Colon (tissue), 2 donors: ENCODE measurements around the gene LRRC8D.

Source experiments
- FAIRE-seq: peaks from 2 replicates; lab custom pipeline; 2012; peaks lifted over from hg19 to GRCh38; lab: Jason Lieb, UNC
- donor health status: control.
- donor health status: control.

Gene LRRC8D

GRCh38 chr1:89941110-89941766 is 120.4 kb downstream of the LRRC8D start:
- FAIRE-seq, result no peak

GRCh38 chr1:89942014-89942413 is 121.2 kb downstream of the LRRC8D start:
- no peak for FAIRE-seq

GRCh38 chr1:89942825-89943658 is 122.2 kb downstream of the LRRC8D start:
- FAIRE-seq, result no peak

GRCh38 chr1:89943846-89944781 is 123.3 kb downstream of the LRRC8D start:
- FAIRE-seq, result no peak

- FAIRE-seq, result no peak
Observed at GRCh38 chr1:89945852-89946476, 125.1 kb downstream of the LRRC8D start.

- no peak for FAIRE-seq
Observed at GRCh38 chr1:89946532-89946931, 125.7 kb downstream of the LRRC8D start.

- FAIRE-seq, result no peak
Observed at GRCh38 chr1:89948722-89949345, 128.0 kb downstream of the LRRC8D start.

- no peak for FAIRE-seq
Observed at GRCh38 chr1:89949991-89950624, 129.3 kb downstream of the LRRC8D start.

GRCh38 chr1:89950703-89951102 is 129.9 kb downstream of the LRRC8D start:
- no peak for FAIRE-seq

GRCh38 chr1:89951766-89952604 is 131.2 kb downstream of the LRRC8D start:
- FAIRE-seq, result no peak

GRCh38 chr1:89952605-89953130 is 131.8 kb downstream of the LRRC8D start:
- FAIRE-seq, result no peak

GRCh38 chr1:89953131-89953626 is 132.3 kb downstream of the LRRC8D start:
- no peak for FAIRE-seq

GRCh38 chr1:89953929-89954328 is 133.1 kb downstream of the LRRC8D start:
- no peak for FAIRE-seq

GRCh38 chr1:89954401-89954800 is 133.6 kb downstream of the LRRC8D start:
- no peak for FAIRE-seq

GRCh38 chr1:89955311-89956205 is 134.7 kb downstream of the LRRC8D start:
- no peak for FAIRE-seq

- FAIRE-seq, result no peak
Observed at GRCh38 chr1:89957107-89957506, 136.3 kb downstream of the LRRC8D start.

- no peak for FAIRE-seq
Observed at GRCh38 chr1:89958851-89959654, 138.2 kb downstream of the LRRC8D start.

GRCh38 chr1:89959719-89960118 is 138.9 kb downstream of the LRRC8D start:
- no peak for FAIRE-seq
